HCT116 (cell line): Measurements from ENCODE around the gene THRB. TPM values are rescaled to one million over a fixed set of nuclear protein-coding genes. Genes with fewer than 3 reads are reported as not detected.

Experiments used
- ATAC-seq: fragments of 200-7000 bp; cut with Tn5 transposase; 2 replicates; pipeline ENCODE4 v1.9.1; 2020; ENCODE audit warnings: mild to moderate bottlenecking, moderate library complexity
- BruUV-seq: library from RNA; stranded (reverse); fragments of 400-500 nt; replicated peaks from 2 replicates; lab custom pipeline; 2021; lab: Mats Ljungman, UMichigan
- CTCF ChIA-PET: fragments of 300-600 bp; sonication (Branson Sonifier 250); formaldehyde crosslinking; loops from one replicate; lab custom pipeline; 2021; ENCODE audit warnings: antibody characterized with exemption; lab: Charles Lee
- POLR2A ChIA-PET: fragments of 300-600, 350-600 bp; sonication (Branson Sonifier 250); formaldehyde crosslinking; loops from one replicate; lab custom pipeline; 2021; ENCODE audit warnings: antibody characterized with exemption; lab: Charles Lee
- RAD21 ChIA-PET, 2 experiments: fragments of 300-600 bp; sonication (Branson Sonifier 250); formaldehyde crosslinking; loops; one replicate each; lab custom pipeline; 2023; ENCODE audit warnings: low total read pairs in 2 of 2; ENCODE audit not compliant: uncharacterized antibody in 2 of 2, unreplicated experiment in 2 of 2, low non-redundant PET in 1 of 2; lab: Charles Lee
- DNase-seq: peaks from one replicate; pipeline ENCODE4 v3.0.0-alpha.2; 2010; ENCODE audit warnings: low read depth, low spot score
- H2AFZ ChIP-seq: fragments of 200-600 bp; shearing (Covaris generic), sonication (generic); 2 replicates; pipeline ENCODE4 v1.6.1; 2017; ENCODE audit warnings: low read depth, mixed run types, mixed read lengths, antibody characterized with exemption, low read length; ENCODE audit not compliant: poor library complexity, severe bottlenecking
- H3K27ac ChIP-seq: 2 replicates; pipeline ENCODE4 v1.5.1; 2012; ENCODE audit warnings: low read depth, low read length
- H3K27me3 ChIP-seq: fragments of 200-600 bp; sonication (generic); 2 replicates; pipeline ENCODE4 v1.6.1; 2016; ENCODE audit warnings: mixed run types, low read length, mixed read lengths; ENCODE audit not compliant: insufficient read depth
- H3K36me3 ChIP-seq, 2 experiments: fragments of 200-500 bp in 1 of 2; fragments of 200-600 bp in 1 of 2; sonication (Bioruptor generic) in 1 of 2; sonication (generic) in 1 of 2; 2 replicates each; pipeline versions ENCODE4 v1.5.1 to v1.6.1; 2014 to 2016; ENCODE audit warnings: low read length in 2 of 2, inconsistent platforms in 1 of 2, mixed read lengths in 1 of 2, mixed run types in 1 of 2; ENCODE audit not compliant: insufficient read depth in 2 of 2, control insufficient read depth in 1 of 2
- H3K4me1 ChIP-seq, 2 experiments: fragments of 200-600 bp in 1 of 2; sonication (generic) in 1 of 2; 2 replicates each; pipeline versions ENCODE4 v1.5.1 to v1.6.1; 2012 to 2017; ENCODE audit warnings: low read length in 2 of 2, inconsistent platforms in 1 of 2, mild to moderate bottlenecking in 1 of 2, mixed read lengths in 1 of 2, mixed run types in 1 of 2, moderate library complexity in 1 of 2; ENCODE audit not compliant: insufficient read depth in 2 of 2, control insufficient read depth in 1 of 2
- H3K4me2 ChIP-seq: fragments of 200-600 bp; sonication (generic); 2 replicates; pipeline ENCODE4 v1.6.1; 2017; ENCODE audit warnings: mixed run types, low read length, mixed read lengths
- H3K4me3 ChIP-seq, 2 experiments: fragments of 200-600 bp in 1 of 2; sonication (generic) in 1 of 2; replicated peaks in 1 of 2; 2 replicates each; pipeline ENCODE4 v1.5.1; 2011 to 2016; ENCODE audit warnings: low read length in 2 of 2, control low read depth in 1 of 2, low read depth in 1 of 2, mild to moderate bottlenecking in 1 of 2, mixed read lengths in 1 of 2, mixed run types in 1 of 2
- H3K79me2 ChIP-seq: fragments of 200-600 bp; sonication (generic); 2 replicates; pipeline ENCODE4 v1.6.1; 2017; ENCODE audit warnings: mild to moderate bottlenecking, mixed run types, low read length, moderate library complexity, mixed read lengths; ENCODE audit not compliant: insufficient read depth
- H3K9ac ChIP-seq: fragments of 200-600 bp; sonication (generic); 2 replicates; pipeline ENCODE4 v1.6.1; 2016; ENCODE audit warnings: low read length, mixed read lengths
- H3K9me2 ChIP-seq: fragments of 200-600 bp; sonication (generic), shearing (Covaris generic); 2 replicates; pipeline ENCODE4 v1.6.1; 2017; ENCODE audit warnings: mixed run types, mild to moderate bottlenecking, moderate library complexity; ENCODE audit not compliant: insufficient read depth
- H3K9me3 ChIP-seq, 2 experiments: fragments of 200-500 bp in 1 of 2; fragments of 200-600 bp in 1 of 2; sonication (Bioruptor generic) in 1 of 2; sonication (generic) in 1 of 2; 2 replicates each; pipeline ENCODE4 v1.6.1; 2014 to 2017; ENCODE audit warnings: low read length in 2 of 2, mixed read lengths in 2 of 2, inconsistent platforms in 1 of 2, low read depth in 1 of 2, mild to moderate bottlenecking in 1 of 2, mixed run types in 1 of 2, moderate library complexity in 1 of 2; ENCODE audit not compliant: control insufficient read depth in 1 of 2, insufficient read depth in 1 of 2
- H4K20me1 ChIP-seq: fragments of 200-600 bp; sonication (generic), shearing (Covaris generic); 2 replicates; pipeline ENCODE4 v1.6.1; 2017; ENCODE audit warnings: mixed run types, mild to moderate bottlenecking, moderate library complexity; ENCODE audit not compliant: insufficient read depth
- CBX3 ChIP-seq: IDR thresholded peaks from 2 replicates; pipeline ENCODE4 v1.6.1; 2012; ENCODE audit warnings: low read depth
- EGR1 ChIP-seq: IDR thresholded peaks from 2 replicates; pipeline ENCODE4 v1.6.1; 2012; ENCODE audit warnings: low read depth
- ELF1 ChIP-seq: IDR thresholded peaks from 2 replicates; pipeline ENCODE4 v1.6.1; 2012; ENCODE audit warnings: low read depth, borderline replicate concordance
- FOSL1 ChIP-seq: IDR thresholded peaks from 2 replicates; pipeline ENCODE4 v1.6.1; 2012; ENCODE audit warnings: low read depth
- JUND ChIP-seq: IDR thresholded peaks from 2 replicates; pipeline ENCODE4 v1.6.1; 2012
- SIN3A ChIP-seq: IDR thresholded peaks from 2 replicates; pipeline ENCODE4 v1.6.1; 2012; ENCODE audit warnings: low read depth
- SP1 ChIP-seq: IDR thresholded peaks from 2 replicates; pipeline ENCODE4 v1.6.1; 2012; ENCODE audit warnings: low read depth
- SRF ChIP-seq: IDR thresholded peaks from 2 replicates; pipeline ENCODE4 v1.6.1; 2012; ENCODE audit warnings: low read depth
- ZFX ChIP-seq: fragments of 450-650 bp; IDR thresholded peaks from 2 replicates; pipeline ENCODE4 v1.6.1; 2017
- intact Hi-C: fragments of 100-400 bp; cut with micrococcal nuclease; formaldehyde crosslinking; loops from 2 replicates; pipeline ENCODE4 v1.10.0; 2022
- total RNA-seq: library from RNA; stranded (reverse); gene quantifications from one replicate; pipeline ENCODE4 v1.2.1, GENCODE V29; 2021; ENCODE audit not compliant: unreplicated experiment
- TF ChIP-seq, protein P1 (sequence below), 3 experiments: fragments of 200-600 bp in 1 of 3; sonication (generic) in 1 of 3; IDR thresholded peaks in 2 of 3; conservative IDR thresholded peaks in 1 of 3; 2 replicates each; pipeline ENCODE4 v1.5.1; 2012 to 2017; ENCODE audit warnings: low read depth in 2 of 3, low read length in 2 of 3, antibody characterized with exemption in 1 of 3, borderline replicate concordance in 1 of 3, control low read depth in 1 of 3, mild to moderate bottlenecking in 1 of 3, mixed read lengths in 1 of 3, mixed run types in 1 of 3, moderate library complexity in 1 of 3; ENCODE audit not compliant: insufficient read depth in 1 of 3
- TF ChIP-seq, protein P2 (sequence below): IDR thresholded peaks from 2 replicates; pipeline ENCODE4 v1.6.1; 2012
- TF ChIP-seq, protein P3 (sequence below): IDR thresholded peaks from 2 replicates; pipeline ENCODE4 v1.6.1; 2011; ENCODE audit warnings: mild to moderate bottlenecking, low read length, moderate library complexity; ENCODE audit not compliant: insufficient replicate concordance; ENCODE audit errors: extremely low read depth

The THRB gene
- total RNA-seq, 1 experiment from 2014 or later, result 2.5 TPM

DNA sequence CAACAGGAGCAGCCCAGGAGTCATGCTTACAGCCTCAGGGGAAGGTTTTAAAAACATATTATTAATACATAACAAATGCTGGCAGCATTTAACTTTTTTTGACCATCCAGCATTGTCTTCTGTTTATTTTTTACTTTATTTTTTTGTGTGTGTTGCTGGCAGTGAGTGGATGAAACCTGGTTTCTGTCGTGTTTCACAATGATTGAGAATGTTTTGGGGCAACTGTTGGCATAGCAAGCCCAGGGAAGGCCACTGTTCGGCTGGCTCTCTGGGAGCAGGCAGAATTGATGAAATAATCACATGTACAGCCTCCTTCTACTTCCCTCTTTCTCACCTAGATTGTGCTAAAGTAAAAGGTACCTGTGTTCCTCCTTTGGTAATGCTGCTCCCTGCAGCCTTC lies 359.4 kb downstream of the THRB start:
- no peaks in the 10 kb centered on the region for H3K9me3 ChIP-seq
- no TSS peak for BruUV-seq
- DNase-seq (no peak), ATAC-seq (no peak)
- H3K9me2 ChIP-seq, result no peaks in the 10 kb centered on the region
- H3K27me3 ChIP-seq, result no peaks in the 10 kb centered on the region
- H3K9ac ChIP-seq, result no peak overlapping the region
- no peaks in the 10 kb centered on the region for H4K20me1 ChIP-seq
- peaks cover 0 to 12% of the 10 kb centered on the region in 2 experiments; a peak in 2 of 4 replicates for H3K4me1 ChIP-seq
- ChIA-PET POLR2A (no interaction called here), CTCF (no interaction called here), RAD21 (no interaction called here)
- H3K4me3 ChIP-seq, result no peak overlapping the region
- H3K36me3 ChIP-seq, result no peaks in the 10 kb centered on the region
- no peaks in the 10 kb centered on the region for H3K79me2 ChIP-seq
- intact Hi-C loops, result no loop called here
- H2AFZ ChIP-seq, result no peak overlapping the region
- no peak overlapping the region for H3K27ac ChIP-seq
- H3K4me2 ChIP-seq, result no peak overlapping the region
- TF ChIP-seq SIN3A (no peak), SP1 (no peak), SRF (no peak), JUND (no peak), ZFX (no peak), CBX3 (no peak), EGR1 (no peak), FOSL1 (no peak), ELF1 (no peak)
- TF ChIP-seq, protein P1, sequence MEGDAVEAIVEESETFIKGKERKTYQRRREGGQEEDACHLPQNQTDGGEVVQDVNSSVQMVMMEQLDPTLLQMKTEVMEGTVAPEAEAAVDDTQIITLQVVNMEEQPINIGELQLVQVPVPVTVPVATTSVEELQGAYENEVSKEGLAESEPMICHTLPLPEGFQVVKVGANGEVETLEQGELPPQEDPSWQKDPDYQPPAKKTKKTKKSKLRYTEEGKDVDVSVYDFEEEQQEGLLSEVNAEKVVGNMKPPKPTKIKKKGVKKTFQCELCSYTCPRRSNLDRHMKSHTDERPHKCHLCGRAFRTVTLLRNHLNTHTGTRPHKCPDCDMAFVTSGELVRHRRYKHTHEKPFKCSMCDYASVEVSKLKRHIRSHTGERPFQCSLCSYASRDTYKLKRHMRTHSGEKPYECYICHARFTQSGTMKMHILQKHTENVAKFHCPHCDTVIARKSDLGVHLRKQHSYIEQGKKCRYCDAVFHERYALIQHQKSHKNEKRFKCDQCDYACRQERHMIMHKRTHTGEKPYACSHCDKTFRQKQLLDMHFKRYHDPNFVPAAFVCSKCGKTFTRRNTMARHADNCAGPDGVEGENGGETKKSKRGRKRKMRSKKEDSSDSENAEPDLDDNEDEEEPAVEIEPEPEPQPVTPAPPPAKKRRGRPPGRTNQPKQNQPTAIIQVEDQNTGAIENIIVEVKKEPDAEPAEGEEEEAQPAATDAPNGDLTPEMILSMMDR (IDR thresholded peaks at IDR 0.05 in 2 of 3, conservative IDR thresholded peaks at IDR 0.05 in 1 of 3; ENCODE audit: borderline replicate concordance in 1 of 3, insufficient read depth in 1 of 3, low read depth in 2 of 3, low read length in 2 of 3), result no peak
- TF ChIP-seq, protein P2, sequence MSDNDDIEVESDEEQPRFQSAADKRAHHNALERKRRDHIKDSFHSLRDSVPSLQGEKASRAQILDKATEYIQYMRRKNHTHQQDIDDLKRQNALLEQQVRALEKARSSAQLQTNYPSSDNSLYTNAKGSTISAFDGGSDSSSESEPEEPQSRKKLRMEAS, result no peak
- TF ChIP-seq, protein P3, sequence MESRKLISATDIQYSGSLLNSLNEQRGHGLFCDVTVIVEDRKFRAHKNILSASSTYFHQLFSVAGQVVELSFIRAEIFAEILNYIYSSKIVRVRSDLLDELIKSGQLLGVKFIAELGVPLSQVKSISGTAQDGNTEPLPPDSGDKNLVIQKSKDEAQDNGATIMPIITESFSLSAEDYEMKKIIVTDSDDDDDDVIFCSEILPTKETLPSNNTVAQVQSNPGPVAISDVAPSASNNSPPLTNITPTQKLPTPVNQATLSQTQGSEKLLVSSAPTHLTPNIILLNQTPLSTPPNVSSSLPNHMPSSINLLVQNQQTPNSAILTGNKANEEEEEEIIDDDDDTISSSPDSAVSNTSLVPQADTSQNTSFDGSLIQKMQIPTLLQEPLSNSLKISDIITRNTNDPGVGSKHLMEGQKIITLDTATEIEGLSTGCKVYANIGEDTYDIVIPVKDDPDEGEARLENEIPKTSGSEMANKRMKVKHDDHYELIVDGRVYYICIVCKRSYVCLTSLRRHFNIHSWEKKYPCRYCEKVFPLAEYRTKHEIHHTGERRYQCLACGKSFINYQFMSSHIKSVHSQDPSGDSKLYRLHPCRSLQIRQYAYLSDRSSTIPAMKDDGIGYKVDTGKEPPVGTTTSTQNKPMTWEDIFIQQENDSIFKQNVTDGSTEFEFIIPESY, result no peak
